GM20431 (cell line): Measurements from ENCODE around the gene GHRHR.

Experiments used
- in situ Hi-C: fragments of 300-500 bp; cut with MseI, MboI; formaldehyde crosslinking; loops from one replicate; pipeline ENCODE4 v1.15.0; 2020; ENCODE audit warnings: low sequenced_read_pairs; ENCODE audit not compliant: unreplicated experiment

GHRHR gene

DNA sequence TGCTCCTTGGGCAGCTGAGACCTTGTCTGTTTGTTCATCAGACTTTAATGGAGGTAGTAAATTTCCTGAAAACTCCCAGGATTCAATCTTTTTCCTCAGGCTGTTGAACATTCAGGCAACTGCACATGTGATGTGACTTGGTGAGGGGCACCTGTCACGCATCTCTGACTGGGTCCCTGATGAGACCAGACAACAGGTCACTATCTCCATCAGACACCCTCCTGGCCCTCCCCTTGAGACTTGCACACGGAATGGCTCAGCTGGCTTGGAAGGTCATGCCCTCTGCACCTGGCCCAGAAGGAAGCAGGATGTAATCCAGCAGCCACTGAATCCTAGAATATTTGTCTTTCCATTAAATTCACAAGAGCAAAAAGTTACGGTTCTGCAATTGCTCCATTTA, 36.2 kb upstream of the GHRHR start:
- in situ Hi-C loops: no loop called here

DNA sequence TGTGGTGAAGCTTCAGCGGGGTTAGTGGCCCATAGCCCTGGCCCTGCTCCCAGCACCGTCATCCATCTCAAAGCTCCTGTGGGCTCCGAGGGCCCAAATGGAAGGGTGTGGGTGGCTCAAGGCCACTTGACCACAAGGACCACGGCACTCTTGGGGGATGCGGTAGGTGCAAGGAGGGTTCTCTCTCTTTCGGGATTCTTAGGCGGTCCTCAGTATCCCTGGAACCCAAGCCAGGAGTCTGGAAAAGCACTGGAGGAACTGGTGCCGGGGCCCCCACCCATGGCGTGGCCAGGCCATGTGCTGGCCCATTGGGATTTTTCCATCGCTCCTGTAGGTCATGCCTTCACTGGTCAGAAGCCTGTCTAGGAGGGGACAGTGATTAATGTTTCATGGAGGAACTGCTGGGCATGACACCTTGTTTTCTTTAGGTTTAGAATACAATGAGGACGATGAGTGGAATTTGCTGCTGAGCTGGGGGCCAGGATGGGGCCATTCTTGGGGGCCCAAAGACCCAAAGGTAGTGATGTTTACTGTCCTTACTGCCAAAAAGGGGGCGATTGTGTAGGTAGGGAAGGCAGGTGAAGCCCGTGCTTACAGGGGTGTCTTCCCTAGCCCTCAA, 35.4 kb upstream of the GHRHR start:
- in situ Hi-C loops: no loop called here

DNA sequence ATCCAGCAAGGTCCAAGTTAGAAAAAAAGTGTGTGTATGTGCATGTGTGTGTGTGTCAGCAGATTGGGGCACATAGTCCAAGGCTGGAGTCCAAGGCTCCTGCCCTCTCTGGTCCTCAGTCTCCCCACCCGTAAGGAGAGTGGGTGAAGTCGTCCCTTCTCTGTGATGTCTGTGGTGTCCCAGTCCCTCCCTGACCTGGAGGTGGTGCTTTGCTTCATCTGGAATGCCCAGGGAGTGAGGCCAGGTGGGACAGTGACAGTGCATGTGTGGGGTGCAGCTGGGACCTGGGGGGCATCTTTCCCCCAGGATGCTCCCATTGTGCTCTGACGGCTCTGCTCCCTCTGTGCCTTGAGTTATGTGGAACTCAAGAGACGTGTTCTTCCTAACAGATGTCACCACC, 34.1 kb upstream of the GHRHR start:
- in situ Hi-C loops: no loop called here

DNA sequence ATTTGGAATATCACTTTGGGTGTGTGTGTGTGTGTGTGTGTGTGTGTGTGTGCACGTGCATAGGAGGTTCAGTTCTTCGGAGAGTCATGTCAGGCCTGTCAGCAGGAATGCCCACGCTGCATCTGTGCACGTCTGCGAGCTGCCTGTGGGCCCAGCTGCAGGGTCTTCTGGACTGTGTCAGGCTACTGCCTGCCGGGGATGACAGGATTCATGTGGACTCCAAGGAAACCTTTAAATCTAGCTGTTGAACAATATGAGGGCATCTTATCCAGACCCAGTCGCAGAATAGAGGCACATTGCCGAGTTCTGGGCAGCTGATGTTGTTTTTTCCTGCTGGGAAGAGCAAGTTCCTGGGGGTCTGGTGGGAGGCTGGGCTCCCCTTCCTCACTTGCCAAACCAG, 33.1 kb upstream of the GHRHR start:
- in situ Hi-C loops: no loop called here

DNA sequence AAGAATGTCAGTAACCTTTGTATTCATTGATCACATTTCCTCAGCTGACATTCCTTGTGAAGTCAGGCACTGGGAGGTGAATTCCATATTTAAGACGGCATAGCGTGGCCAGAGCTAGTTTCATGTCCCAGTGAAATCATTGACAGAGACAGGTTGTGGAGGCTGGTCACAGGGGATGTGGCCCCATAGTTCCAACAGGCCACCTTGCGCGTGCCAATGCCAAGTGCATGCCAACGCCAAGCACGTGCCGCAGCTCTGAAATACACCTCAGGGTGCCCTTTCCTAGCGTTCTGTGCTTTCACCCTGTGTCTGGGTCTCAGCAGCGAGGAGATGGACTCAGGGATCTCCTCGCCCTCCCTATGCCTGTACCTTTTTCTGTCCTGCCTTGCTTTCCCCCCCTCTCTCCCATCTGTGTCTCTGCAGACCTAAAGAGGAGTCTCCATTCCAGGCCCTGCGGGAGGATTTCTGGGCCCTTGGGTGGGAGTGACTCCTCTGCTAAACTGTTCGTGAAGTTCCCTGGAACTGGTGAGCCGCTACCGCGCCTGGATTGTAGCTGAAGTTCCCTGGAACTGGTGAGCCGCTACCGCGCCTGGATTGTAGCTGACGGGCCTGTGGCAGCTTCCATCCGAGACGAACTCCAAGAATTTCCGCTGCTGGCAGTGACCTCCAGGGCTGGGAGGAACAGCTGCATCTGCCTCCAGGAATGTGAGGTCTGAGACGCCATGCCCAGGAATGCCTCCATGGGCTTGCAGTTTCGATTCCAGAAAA, 32.4 kb upstream of the GHRHR start:
- in situ Hi-C loops: no loop called here

DNA sequence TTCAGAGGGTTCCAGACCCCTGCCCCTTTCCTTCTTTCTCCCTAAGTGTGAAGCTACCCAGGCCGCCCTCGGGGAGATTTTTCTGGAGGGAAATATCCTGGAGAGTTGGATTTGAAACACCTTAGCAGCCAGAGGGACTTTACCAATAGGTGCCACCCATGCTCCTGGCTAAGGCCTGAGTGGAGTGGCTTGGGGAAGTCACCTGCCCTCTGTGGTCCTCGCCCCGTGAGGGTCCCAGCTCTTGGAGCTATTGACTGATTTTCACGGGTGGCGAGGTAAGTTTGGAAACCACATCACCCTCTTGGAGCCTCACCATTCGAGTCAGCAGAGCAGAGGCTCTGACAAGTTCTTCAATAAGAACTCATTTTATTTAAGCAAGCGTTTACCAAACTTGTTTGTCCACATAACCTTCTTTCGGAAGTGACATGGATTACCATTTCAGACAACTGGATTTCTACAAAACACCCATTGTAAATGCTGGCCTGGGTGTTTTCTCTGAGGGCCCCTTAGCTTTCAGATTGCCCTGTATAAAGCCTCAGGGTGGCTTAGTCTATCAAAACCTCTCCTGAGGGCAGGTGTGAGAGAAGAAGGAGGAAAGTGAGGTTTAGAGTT, 31.7 kb upstream of the GHRHR start:
- in situ Hi-C loops: no loop called here

DNA sequence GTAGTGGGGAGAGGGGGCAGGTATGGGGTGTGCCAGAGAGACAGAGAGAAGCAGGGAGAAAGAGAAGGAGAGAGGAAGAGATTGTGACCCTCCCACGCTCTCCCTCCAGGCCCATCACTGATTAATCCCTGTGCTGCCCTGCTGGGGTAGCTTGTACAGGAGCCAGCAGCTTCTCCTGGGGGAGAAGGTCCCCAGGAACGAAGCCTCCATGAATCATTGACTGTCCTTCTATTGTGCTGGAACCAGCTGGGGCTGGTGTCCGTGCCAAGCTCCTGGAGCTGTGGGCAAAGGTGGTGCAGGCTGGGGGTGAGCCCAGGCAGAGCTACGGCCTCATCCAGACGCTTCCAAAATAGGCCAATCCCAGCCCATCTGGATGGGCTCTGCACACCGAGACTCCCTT, 31.2 kb upstream of the GHRHR start:
- in situ Hi-C loops: no loop called here

DNA sequence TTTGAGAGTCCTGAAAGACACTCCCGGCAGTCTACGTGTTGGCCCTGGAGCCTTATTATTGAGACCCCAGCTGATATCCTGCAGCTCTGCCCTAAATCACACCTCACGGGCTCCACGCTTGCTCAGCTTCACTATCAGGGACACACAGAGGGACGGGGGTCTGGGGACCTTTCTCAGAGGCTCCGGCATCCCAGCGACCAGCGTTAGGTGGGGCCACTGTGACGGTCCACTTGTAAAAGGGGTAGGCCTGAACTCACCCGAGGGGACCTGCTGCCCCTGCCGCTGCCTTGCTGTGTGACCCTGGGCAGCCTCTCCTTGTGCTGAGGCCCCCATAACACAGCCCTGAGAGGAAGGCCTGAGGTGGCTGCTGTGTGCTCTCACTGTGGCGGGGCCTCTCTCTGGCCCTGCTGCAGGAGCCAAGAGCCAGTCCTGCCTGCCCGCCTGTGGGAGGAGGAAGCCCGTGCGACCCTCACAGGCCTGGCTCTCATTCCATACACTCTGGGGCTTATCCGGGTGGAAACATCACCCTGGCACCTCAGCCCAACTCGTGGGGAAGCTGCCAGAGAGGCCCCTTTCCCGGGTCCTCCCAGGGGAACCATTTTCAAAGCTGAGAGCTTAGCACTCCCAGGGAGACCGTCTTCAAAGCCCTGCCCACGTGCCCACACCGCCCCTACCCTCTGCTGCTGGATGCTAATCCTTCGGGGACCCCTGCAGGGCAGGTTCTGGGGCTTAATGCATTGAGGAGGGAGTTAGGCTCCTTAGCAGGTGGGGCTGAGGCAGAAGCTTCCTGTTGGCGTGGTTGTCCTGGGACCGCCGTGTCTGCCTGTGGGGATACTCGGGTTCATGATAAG, 30.4 kb upstream of the GHRHR start:
- in situ Hi-C loops: no loop called here

DNA sequence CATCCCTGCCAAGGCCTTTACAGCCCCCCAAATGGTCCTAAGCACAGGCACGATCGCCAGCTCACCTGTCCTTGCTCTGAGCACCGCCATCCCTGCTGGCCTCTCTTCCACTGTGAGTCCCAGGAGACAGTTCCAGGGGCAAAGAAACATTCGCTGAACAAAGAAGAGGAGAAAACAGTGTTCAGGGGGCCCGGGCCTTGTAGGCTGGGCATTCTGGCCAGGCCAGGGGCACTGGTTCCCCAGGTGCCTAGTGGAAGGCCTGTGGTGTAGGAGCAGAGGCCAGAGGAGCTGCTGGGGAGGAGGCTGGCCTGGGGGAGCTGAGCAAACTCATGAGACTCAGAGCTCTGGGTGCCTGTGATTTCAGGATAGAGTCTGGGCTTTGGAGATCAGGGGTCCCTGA, 29.5 kb upstream of the GHRHR start:
- in situ Hi-C loops: no loop called here

DNA sequence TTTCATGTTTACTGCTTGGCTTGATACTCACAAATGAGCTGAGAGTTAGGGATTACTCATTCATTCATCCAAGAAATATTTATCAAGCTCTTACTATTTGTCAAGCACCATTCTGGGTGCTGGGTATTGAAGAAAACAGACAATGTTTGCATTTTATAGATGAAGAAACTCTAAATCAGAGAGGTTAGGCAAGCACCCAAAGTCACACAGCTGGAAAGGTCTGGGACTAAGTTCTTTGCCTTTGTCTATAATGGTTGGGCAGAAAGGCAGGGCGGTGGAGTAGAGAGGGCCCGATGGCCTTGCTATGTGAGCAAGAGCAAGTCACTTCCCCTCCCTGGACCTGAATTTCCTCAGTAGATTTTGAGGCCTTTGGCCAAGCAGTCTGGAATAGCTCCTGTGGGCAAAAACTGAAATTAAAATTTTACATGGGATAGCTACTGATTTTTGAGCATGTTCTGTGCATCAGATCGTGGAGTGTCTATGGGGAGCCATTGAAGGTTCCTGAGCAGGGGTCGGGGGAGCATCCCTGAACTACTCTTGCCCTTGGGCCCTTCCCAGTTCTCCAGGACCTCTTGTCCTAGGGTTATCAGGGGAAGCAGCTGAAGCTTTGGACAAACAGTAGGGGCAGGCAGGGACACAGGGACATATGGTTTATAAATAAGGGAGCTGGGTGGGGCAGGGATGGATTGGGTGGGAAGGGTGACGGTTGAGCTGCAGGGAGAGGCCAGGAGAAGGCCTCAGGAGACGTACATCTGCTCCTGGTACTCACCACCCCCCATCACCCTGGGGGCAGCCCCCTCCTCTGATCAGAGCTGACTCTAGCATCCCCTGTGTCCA, 28.8 kb upstream of the GHRHR start:
- in situ Hi-C loops: no loop called here

DNA sequence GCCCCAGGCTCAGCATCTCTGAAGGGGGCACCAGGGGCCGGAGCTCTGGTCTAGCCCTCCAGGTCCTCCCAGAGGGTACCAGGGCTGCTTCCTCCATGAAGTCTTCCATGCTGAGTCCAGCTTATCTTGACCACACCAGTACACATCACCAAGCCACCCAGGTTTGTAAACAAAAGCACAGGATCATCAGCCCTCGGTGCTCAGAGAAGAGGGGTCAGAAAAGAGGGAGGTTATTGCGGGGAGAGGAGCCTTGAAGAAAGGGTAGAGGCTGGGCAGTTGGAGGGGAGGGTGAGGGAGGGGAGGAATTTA, 28.2 kb upstream of the GHRHR start:
- in situ Hi-C loops: no loop called here

DNA sequence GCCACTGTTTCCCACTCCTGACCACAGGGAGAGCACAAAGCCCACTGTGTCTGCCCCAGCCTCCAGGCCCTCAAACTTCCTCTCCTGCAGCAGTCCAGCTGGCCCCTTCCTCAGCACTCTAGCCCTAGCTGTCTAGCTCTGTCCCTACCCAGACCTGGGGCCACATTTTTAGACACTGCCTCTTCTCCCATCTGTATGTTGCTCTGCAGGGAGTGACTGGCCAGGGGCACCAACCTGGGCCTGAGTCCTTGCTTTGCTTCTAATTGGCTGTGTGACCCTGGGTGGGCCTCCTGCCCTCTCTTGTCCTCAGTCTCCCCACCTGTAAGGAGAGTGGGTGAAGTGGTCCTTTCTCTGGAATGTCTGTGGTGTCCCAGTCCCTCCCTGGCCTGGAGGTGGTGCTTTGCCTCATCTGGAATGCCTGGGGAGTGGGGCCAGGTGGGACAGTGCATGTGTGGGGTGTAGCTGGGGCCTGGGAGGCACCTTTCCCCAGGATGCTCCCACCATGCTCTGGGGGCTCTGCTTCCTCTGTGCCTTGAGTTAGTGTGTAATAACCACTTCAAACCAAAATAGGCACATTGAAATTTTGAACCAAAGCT, 27.0 kb upstream of the GHRHR start:
- in situ Hi-C loops: no loop called here

DNA sequence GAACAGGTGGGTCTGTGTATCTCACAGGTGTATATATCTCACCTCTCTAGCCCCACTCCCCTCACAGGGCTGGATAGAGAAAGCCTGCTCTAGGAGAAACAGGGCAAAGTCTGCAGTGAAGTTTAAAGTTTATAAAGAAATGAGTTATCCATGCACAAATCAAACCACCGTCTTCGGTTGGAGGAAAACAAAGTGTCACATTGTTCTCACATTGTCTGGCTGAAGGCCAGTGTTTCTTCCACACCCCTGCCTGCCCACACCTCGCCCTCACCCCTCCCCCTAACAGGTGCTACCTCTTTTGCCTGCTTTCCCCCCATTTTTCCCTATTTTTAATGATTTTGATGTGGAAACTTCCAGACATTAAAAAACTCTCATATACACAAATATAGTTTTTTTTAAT, 26.3 kb upstream of the GHRHR start:
- in situ Hi-C loops: no loop called here

DNA sequence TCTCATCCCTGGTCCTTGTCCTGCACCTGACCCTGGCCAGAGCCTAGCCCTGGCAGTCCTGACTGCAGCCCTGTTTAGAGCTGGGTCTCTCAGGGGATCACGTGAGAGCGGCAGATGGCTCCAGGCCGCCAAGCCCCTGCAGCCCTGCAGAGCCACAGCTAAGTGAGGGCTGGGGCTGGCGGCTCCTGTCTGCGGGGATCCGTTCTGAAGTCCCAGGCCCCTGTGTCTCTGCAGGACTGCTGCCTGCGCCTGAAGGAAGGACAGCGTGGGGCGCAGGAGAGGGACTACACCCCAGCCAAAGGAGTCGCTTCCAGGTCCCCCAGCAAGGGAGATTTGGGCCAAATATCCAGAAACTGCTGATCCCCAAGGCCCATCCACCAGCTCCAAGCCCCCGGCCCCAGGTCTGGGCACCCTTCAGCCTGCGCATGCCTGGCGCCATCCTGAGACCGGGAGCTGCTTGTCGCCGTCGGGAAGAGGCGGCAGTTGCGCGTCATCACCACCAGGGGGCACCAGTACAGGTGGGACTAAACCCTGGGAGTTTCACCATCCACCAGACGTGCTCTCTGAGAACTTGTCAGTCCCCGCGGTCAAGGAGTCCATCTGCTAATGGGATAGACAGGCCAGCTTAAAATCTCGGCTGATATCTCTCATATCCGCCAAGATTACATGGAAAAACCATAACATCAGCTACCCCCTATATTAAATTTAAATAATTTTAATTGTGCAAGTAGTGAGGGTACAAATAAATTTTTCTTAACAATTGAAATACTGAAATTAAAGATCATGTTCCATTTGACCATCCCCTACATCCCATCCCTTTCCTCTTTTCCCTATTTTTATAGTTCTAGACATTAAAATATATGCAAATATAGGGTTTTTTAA, 25.1 kb upstream of the GHRHR start:
- in situ Hi-C loops: no loop called here

DNA sequence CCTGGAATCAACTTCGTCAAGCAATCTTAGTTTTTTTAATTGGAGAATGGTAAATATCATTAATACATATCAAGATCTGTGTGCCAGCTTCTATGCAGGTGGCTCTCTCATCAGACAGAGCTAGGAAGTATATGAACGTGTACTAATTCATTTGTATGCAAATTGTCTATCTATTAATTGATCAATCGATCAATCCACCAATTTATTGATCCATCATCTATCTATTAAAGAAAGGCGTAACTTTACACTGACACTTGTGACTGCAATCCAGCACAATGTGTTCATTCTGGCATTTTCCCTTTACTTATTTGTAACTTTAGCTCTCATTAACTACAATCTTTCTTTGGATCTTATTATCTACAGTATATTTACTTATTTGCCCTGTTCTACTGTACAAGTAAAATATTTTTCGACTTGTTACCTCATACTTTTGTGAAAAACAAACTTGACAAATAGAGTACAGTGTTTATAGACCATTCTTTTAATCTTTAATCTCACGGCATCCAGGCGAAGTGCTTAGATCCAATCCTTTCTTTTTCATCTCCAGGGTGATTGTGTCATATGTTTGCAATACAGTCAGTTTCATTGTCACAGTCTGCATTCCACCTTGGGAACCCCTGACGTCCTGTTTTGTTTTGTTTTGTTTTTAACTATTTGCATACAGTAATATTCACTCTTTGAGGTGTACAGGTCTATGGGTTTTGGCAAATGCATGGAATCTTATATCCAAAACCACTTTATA, 22.0 kb upstream of the GHRHR start:
- in situ Hi-C loops: no loop called here

DNA sequence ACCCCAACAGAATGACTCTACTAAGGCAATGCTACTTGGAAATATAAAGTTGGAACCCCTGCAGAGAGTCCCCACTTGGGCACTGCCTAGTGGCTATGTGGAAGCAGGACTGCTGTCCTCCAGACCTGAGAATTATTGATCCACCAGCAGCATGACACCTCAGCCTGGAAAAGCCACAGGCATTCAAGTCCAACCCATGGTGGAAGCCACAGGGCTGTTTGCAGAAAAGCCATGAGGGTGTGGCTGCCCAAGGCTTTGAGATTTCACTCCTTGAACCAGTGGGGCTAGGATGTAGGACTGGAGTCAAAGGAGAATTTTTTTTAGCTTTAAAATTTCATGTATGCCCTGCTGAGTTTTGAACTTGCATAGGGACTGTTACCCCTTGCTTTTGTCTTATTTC, 13.6 kb upstream of the GHRHR start:
- in situ Hi-C loops: no loop called here

DNA sequence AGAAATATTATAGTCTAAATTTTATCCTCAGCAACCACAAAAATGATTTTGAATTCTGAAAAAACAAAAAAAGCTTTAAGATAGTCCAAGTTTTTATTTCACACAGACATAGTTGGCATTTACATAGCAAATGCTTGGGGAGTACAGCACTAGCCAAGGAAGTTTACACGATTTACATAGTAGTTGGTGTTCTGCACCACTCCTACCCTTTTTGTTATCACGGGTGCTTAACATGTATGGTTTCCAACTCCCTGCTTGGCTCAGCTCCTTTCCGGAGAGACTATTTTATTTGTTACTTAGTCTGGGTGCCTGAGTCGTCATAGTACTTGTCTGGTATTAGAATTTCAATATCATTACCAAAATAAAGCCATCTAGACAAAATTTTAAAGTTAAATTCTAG, 8.8 kb upstream of the GHRHR start:
- in situ Hi-C loops: no loop called here

DNA sequence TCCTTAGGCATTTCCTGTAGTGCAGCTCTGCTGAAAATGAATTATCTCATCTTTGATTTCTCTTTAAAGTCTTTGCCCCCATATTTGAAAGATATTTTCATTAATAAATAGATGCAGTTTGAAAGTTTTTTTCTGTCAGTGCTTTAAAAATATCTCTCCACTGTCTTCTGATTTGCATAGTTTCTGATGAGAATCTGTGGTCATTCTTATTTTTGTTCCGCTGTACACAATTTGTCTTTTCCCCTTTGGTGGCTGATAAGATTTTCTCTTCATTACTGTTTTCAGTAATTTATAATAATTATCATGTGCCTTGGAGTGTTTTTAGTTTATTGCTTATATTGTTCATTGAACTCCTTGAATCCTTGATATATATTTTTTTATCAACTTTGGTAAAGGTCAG, 7.0 kb upstream of the GHRHR start:
- in situ Hi-C loops: no loop called here
